PFSK-1 (cell line): Measurements from ENCODE around the gene EHD2.
A peak's percentile ranks its signal among the peaks of the same experiment; 100 is the strongest.

Source experiments
- FOXP2 ChIP-seq: optimal IDR thresholded peaks from 2 replicates; pipeline ENCODE3; 2011; ENCODE audit warnings: borderline replicate concordance, control low read depth, inconsistent platforms; ENCODE audit not compliant: insufficient read depth; ENCODE audit errors: extremely low read length, extremely low read depth
- POLR2AphosphoS5 ChIP-seq: IDR thresholded peaks from 2 replicates; pipeline ENCODE4 v1.6.1; 2012; ENCODE audit warnings: low read depth, mild to moderate bottlenecking, control low read depth, low read length, moderate library complexity
- SIN3A ChIP-seq: IDR thresholded peaks from 2 replicates; pipeline ENCODE4 v1.6.1; 2012; ENCODE audit warnings: mild to moderate bottlenecking, low read length, moderate library complexity, borderline replicate concordance; ENCODE audit not compliant: insufficient read depth
- TAF1 ChIP-seq: IDR thresholded peaks from 2 replicates; pipeline ENCODE4 v1.6.1; 2012; ENCODE audit warnings: low read length, control low read depth, borderline replicate concordance; ENCODE audit not compliant: insufficient read depth
- TF ChIP-seq, protein P1 (sequence below), 2 experiments: IDR thresholded peaks; 2 replicates each; pipeline versions ENCODE4 v1.6.1 to v1.8.0; 2011 to 2012; ENCODE audit warnings: low read depth in 2 of 2, low read length in 2 of 2, control low read depth in 1 of 2, inconsistent platforms in 1 of 2, mild to moderate bottlenecking in 1 of 2, moderate library complexity in 1 of 2; ENCODE audit not compliant: insufficient read depth in 1 of 2

Gene EHD2

GRCh38 chr19:47704024-47704423 is 9.2 kb upstream of the EHD2 start:
- TF ChIP-seq FOXP2 (no peak), TAF1 (no peak), SIN3A (no peak), POLR2AphosphoS5 (no peak)

DNA sequence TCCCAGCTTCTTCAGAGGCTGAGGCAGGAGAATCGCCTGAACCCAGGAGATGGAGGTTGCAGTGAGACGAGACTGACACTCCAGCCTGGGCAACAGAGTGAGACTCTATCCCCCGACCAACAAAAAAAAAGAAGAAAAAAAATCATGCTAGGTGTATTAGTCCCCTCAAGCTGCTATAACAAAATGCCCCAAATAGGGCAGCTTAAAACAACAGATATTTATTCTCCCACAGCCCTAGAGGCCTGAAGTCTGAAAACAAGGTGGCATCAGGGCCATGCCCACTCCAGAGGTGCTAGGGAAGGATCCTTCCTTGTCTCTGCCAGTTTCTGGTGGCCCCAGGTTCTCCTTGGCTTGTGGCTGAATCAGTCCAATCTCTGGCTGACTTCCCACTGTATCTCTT is 8.6 kb upstream of the EHD2 start:
- TF ChIP-seq, protein P1, sequence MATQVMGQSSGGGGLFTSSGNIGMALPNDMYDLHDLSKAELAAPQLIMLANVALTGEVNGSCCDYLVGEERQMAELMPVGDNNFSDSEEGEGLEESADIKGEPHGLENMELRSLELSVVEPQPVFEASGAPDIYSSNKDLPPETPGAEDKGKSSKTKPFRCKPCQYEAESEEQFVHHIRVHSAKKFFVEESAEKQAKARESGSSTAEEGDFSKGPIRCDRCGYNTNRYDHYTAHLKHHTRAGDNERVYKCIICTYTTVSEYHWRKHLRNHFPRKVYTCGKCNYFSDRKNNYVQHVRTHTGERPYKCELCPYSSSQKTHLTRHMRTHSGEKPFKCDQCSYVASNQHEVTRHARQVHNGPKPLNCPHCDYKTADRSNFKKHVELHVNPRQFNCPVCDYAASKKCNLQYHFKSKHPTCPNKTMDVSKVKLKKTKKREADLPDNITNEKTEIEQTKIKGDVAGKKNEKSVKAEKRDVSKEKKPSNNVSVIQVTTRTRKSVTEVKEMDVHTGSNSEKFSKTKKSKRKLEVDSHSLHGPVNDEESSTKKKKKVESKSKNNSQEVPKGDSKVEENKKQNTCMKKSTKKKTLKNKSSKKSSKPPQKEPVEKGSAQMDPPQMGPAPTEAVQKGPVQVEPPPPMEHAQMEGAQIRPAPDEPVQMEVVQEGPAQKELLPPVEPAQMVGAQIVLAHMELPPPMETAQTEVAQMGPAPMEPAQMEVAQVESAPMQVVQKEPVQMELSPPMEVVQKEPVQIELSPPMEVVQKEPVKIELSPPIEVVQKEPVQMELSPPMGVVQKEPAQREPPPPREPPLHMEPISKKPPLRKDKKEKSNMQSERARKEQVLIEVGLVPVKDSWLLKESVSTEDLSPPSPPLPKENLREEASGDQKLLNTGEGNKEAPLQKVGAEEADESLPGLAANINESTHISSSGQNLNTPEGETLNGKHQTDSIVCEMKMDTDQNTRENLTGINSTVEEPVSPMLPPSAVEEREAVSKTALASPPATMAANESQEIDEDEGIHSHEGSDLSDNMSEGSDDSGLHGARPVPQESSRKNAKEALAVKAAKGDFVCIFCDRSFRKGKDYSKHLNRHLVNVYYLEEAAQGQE (IDR thresholded peaks at IDR 0.05; ENCODE audit: insufficient read depth in 1 of 2, low read depth in 2 of 2, low read length in 2 of 2), result no peak
- TF ChIP-seq POLR2AphosphoS5 (no peak), FOXP2 (no peak), TAF1 (no peak), SIN3A (no peak)

- TF ChIP-seq, protein P1 (IDR thresholded peaks at IDR 0.05; ENCODE audit: insufficient read depth in 1 of 2, low read depth in 2 of 2, low read length in 2 of 2), result 0 out of 4 replicates have a peak, but pooled peaks of 1 of the 2 experiments have one; percentile 36
- no peak for TF ChIP-seq SIN3A
- TF ChIP-seq FOXP2, result peak; percentile 23
- TF ChIP-seq TAF1, result no peak
Measured at GRCh38 chr19:47707135-47707925, 5.9 kb upstream of the EHD2 start.

DNA sequence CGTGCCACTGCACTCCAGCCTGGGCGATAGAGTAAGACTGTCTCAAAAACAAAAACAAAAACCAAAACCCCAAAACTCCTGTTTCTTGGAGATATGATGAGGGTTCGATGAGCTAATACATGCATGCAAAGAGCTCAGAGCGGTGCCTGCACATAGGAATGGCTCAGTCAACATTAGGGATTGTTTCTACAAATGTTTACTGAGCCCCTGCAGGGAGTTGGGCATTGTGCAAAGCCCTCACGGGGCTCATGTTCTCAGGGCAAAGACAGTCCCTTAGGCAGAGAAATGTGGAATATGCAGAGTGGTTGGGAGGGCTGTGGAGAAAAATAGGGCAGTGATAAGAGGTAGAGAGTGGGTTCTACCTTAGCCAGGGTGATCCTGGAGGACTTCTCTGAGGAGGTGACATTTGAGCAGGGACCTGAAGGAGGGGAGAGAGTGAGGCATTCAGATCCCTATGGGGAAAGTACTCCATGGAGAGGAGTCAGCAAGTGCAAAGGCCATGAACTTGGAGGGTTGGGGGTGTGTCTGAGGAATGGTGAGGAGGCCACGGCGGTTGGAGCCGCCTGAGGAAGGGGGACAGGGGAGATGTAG is 1.5 kb upstream of the EHD2 start:
- TF ChIP-seq FOXP2, result no peak
- no peak for TF ChIP-seq TAF1
- no peak for TF ChIP-seq SIN3A
- no peak for TF ChIP-seq POLR2AphosphoS5

DNA sequence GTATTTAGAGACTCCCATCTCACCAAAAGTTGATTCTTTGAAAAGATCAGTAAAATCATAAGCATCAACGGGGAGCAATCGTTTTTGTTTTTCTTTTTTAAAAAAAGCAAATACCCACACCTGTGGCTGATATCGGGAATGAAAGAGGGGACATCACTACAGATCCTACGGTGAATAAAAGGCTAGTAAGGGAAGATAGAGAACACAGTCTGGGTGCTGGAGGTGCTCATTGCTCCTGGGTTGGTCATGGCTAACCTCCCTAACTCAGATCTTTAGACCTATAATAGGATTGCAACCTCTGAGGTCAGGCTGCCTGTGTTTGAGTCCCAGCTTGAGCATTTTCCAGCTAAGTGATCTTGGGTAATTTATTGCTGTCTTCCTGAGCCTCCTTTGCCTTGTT is 1.1 kb downstream of the EHD2 start:
- no peak for TF ChIP-seq SIN3A
- no peak for TF ChIP-seq POLR2AphosphoS5
- TF ChIP-seq FOXP2, result no peak
- TF ChIP-seq, protein P1 (IDR thresholded peaks at IDR 0.05; ENCODE audit: insufficient read depth in 1 of 2, low read depth in 2 of 2, low read length in 2 of 2), result no peak
- TF ChIP-seq TAF1, result no peak

GRCh38 chr19:47716270-47716937 is 3.2 kb downstream of the EHD2 start:
- no peak for TF ChIP-seq FOXP2
- TF ChIP-seq SIN3A, result no peak
- no peak for TF ChIP-seq POLR2AphosphoS5
- TF ChIP-seq, protein P1 (IDR thresholded peaks at IDR 0.05; ENCODE audit: insufficient read depth in 1 of 2, low read depth in 2 of 2, low read length in 2 of 2), result no peak
- no peak for TF ChIP-seq TAF1
